GM12878 (cell line): Measurements from ENCODE around the gene TMEM272. TPM values are rescaled to one million over a fixed set of nuclear protein-coding genes. Genes with fewer than 3 reads are reported as not detected.
A peak's percentile ranks its signal among the peaks of the same experiment; 100 is the strongest.

Experiments
- ATAC-seq: fragments of 200-7000 bp; cut with Tn5 transposase; 3 replicates; pipeline ENCODE4 v1.9.1; 2020; ENCODE audit warnings: mild to moderate bottlenecking, moderate library complexity
- BruUV-seq: library from RNA; stranded (reverse); fragments of 400-500 nt; replicated peaks from 2 replicates; lab custom pipeline; 2021; lab: Mats Ljungman, UMichigan
- CTCF ChIA-PET: fragments of 300-600 bp; sonication (Branson Sonifier 250); formaldehyde crosslinking; extraction: SDS; loops from one replicate; lab custom pipeline; 2021; ENCODE audit warnings: inconsistent platforms; lab: Yijun Ruan, JAX
- POLR2A ChIA-PET: fragments of 350-600 bp; formaldehyde crosslinking; extraction: SDS; loops from one replicate; lab custom pipeline; 2021; ENCODE audit warnings: inconsistent platforms; lab: Charles Lee
- RAD21 ChIA-PET: fragments of 300-600 bp; sonication (Branson Sonifier 250); formaldehyde crosslinking; loops from one replicate; lab custom pipeline; 2023; ENCODE audit warnings: antibody characterized with exemption; ENCODE audit not compliant: unreplicated experiment; lab: Charles Lee
- SMC1A ChIA-PET: fragments of 300-600 bp; sonication (Branson Sonifier 250); formaldehyde crosslinking; loops from one replicate; lab custom pipeline; 2023; ENCODE audit not compliant: unreplicated experiment, uncharacterized antibody; lab: Charles Lee
- DNase-seq: peaks from one replicate; pipeline ENCODE4 v3.0.0-alpha.2; 2011; ENCODE audit warnings: low read depth, low spot score
- FAIRE-seq: peaks from 3 replicates; lab custom pipeline; 2011; peaks lifted over from hg19 to GRCh38; lab: Jason Lieb, UNC
- H2AFZ ChIP-seq: 2 replicates; pipeline ENCODE4 v1.6.0; 2011; ENCODE audit warnings: low read depth, low read length, control low read depth; ENCODE audit not compliant: control insufficient read depth
- H3K27ac ChIP-seq: 2 replicates; pipeline ENCODE4 v1.5.1; 2011; ENCODE audit warnings: control low read depth; ENCODE audit not compliant: control insufficient read depth, insufficient read depth
- H3K27me3 ChIP-seq, 2 experiments: replicated peaks in 1 of 2; 2 replicates each; pipeline versions ENCODE4 v1.6.0 to v1.6.1; 2011; ENCODE audit warnings: low read length in 1 of 2; ENCODE audit not compliant: control insufficient read depth in 2 of 2, insufficient read depth in 2 of 2
- H3K36me3 ChIP-seq, 2 experiments: 2 replicates each; pipeline ENCODE4 v1.5.1; 2011; ENCODE audit warnings: low read length in 1 of 2; ENCODE audit not compliant: control insufficient read depth in 2 of 2, insufficient read depth in 2 of 2
- H3K4me1 ChIP-seq: 2 replicates; pipeline ENCODE4 v1.6.1; 2011; ENCODE audit warnings: mild to moderate bottlenecking, low read length, moderate library complexity, mixed read lengths; ENCODE audit not compliant: control insufficient read depth, insufficient read depth
- H3K4me2 ChIP-seq: 2 replicates; pipeline ENCODE4 v1.6.0; 2011; ENCODE audit warnings: control low read depth; ENCODE audit not compliant: control insufficient read depth, insufficient read depth
- H3K4me3 ChIP-seq: fragments of 200-600 bp; sonication (generic); 2 replicates; pipeline ENCODE4 v1.5.1; 2016
- H3K79me2 ChIP-seq: 2 replicates; pipeline ENCODE4 v1.6.0; 2011; ENCODE audit warnings: low read length; ENCODE audit not compliant: control insufficient read depth, insufficient read depth
- H3K9ac ChIP-seq: 2 replicates; pipeline ENCODE4 v1.8.0; 2011; ENCODE audit warnings: low read length, control low read depth, mixed read lengths; ENCODE audit not compliant: control insufficient read depth, insufficient read depth
- H3K9me3 ChIP-seq: replicated peaks from 3 replicates; pipeline ENCODE4 v1.5.1; 2011; ENCODE audit warnings: mild to moderate bottlenecking, low read length; ENCODE audit not compliant: control insufficient read depth, insufficient read depth
- H4K20me1 ChIP-seq: 2 replicates; pipeline ENCODE4 v1.6.0; 2011; ENCODE audit not compliant: control insufficient read depth, insufficient read depth
- ATF7 ChIP-seq: fragments of 450-650 bp; IDR thresholded peaks from 2 replicates; pipeline ENCODE4 v1.6.1; 2016; ENCODE audit warnings: low read depth, mild to moderate bottlenecking
- GATAD2B ChIP-seq: fragments of 450-650 bp; conservative IDR thresholded peaks from 2 replicates; pipeline ENCODE4 v1.6.1; 2017; ENCODE audit warnings: low read depth, mild to moderate bottlenecking, moderate library complexity
- HDGF ChIP-seq: fragments of 450-650 bp; IDR thresholded peaks from 2 replicates; pipeline ENCODE4 v1.6.1; 2016; ENCODE audit warnings: antibody characterized with exemption
- JUNB ChIP-seq: IDR thresholded peaks from 2 replicates; pipeline ENCODE4 v1.6.1; 2016; ENCODE audit warnings: antibody characterized with exemption, mild to moderate bottlenecking
- KDM1A ChIP-seq: fragments of 200-600 bp; sonication (generic); IDR thresholded peaks from 2 replicates; pipeline ENCODE4 v1.6.1; 2016; ENCODE audit warnings: borderline replicate concordance
- MYB ChIP-seq: fragments of 150-350 bp; IDR thresholded peaks from 2 replicates; pipeline ENCODE4 v1.6.1; 2014; ENCODE audit warnings: mild to moderate bottlenecking, low read depth, low read length, borderline replicate concordance
- NR2F1 ChIP-seq: fragments of 450-650 bp; conservative IDR thresholded peaks from 2 replicates; pipeline ENCODE4 v1.6.1; 2017; ENCODE audit warnings: mild to moderate bottlenecking
- SIN3A ChIP-seq: IDR thresholded peaks from 2 replicates; pipeline ENCODE4 v1.6.1; 2012; ENCODE audit warnings: low read depth, low read length, improper control_type of control experiment
- SIX5 ChIP-seq: IDR thresholded peaks from 2 replicates; pipeline ENCODE4 v1.6.1; 2011; ENCODE audit warnings: mild to moderate bottlenecking, low read depth, low read length, moderate library complexity; ENCODE audit not compliant: severe bottlenecking
- SMARCA5 ChIP-seq: fragments of 450-650 bp; IDR thresholded peaks from 2 replicates; pipeline ENCODE4 v1.6.1; 2017; ENCODE audit warnings: mild to moderate bottlenecking
- SREBF1 ChIP-seq: IDR thresholded peaks from 2 replicates; pipeline ENCODE4 v1.6.1; 2012; ENCODE audit warnings: mild to moderate bottlenecking, low read length
- TAF1 ChIP-seq: IDR thresholded peaks from 2 replicates; pipeline ENCODE4 v1.6.1; 2011; ENCODE audit warnings: mild to moderate bottlenecking, low read depth, low read length, borderline replicate concordance
- TBL1XR1 ChIP-seq: IDR thresholded peaks from 2 replicates; pipeline ENCODE4 v1.6.1; 2012; ENCODE audit warnings: low read depth, low read length, improper control_type of control experiment
- ZSCAN29 ChIP-seq: fragments of 450-650 bp; IDR thresholded peaks from 2 replicates; pipeline ENCODE4 v1.6.1; 2017; ENCODE audit warnings: mild to moderate bottlenecking, moderate library complexity
- WGBS: methylation state at CpG from one replicate; pipeline ENCODE4 v1.1.6; 2016; ENCODE audit warnings: low lambda C conversion rate; ENCODE audit not compliant: insufficient replicate concordance, insufficient coverage; ENCODE audit errors: missing lambda C conversion rate; 5-methylcytosine and 5-hydroxymethylcytosine counted together
- in situ Hi-C: fragments of 300-500 bp; cut with MboI; formaldehyde crosslinking; loops from 9 replicates; pipeline ENCODE4 v1.14.3; 2018; ENCODE audit warnings: mixed read lengths
- intact Hi-C: fragments of 100-400 bp; cut with micrococcal nuclease; formaldehyde crosslinking; loops from one replicate; pipeline ENCODE4 v1.14.2; 2022; ENCODE audit not compliant: unreplicated experiment
- polyA plus RNA-seq, 11 experiments: library from polyadenylated mRNA; depleted of rRNA in 4 of 11; unstranded in 6 of 11; stranded (reverse) in 5 of 11; fragments of >200 nt; fragmentation: Nextera tagmentation in 4 of 11; fragmentation: Illumina TruSeq in 1 of 11; extraction: Ambion mirVana in 4 of 11; extraction: Trizol in 1 of 11; gene quantifications; 1 replicate in 1 of 11; 2 replicates in 10 of 11; pipeline versions ENCODE4 v1.2.1 to v1.2.3, GENCODE V29; 2011 to 2016; ENCODE audit warnings: inconsistent platforms in 2 of 11, missing spikeins in 2 of 11, low read depth in 1 of 11
- total RNA-seq, 4 experiments: library from RNA; depleted of rRNA in 3 of 4; stranded (reverse); fragments of >200 nt in 3 of 4; fragmentation: Illumina TruSeq in 1 of 4; extraction: Trizol in 1 of 4; gene quantifications; 2 replicates each; pipeline versions ENCODE4 v1.2.1 to v1.2.3, GENCODE V29; 2013 to 2021
- TF ChIP-seq, protein P1 (sequence below): IDR thresholded peaks from 2 replicates; pipeline ENCODE4 v1.6.1; 2011; ENCODE audit warnings: mild to moderate bottlenecking, low read depth, low read length, moderate library complexity; ENCODE audit not compliant: insufficient replicate concordance
- TF ChIP-seq, protein P2 (sequence below): fragments of 450-650 bp; IDR thresholded peaks from 2 replicates; pipeline ENCODE4 v1.6.1; 2016; ENCODE audit warnings: mild to moderate bottlenecking, moderate library complexity, borderline replicate concordance
- TF ChIP-seq, protein P3 (sequence below): IDR thresholded peaks from 2 replicates; pipeline ENCODE4 v1.6.1; 2012; ENCODE audit warnings: low read depth, low read length, improper control_type of control experiment

TMEM272 gene
- total and polyA plus RNA-seq, 10 of the 15 experiments (the other 5 are each of a cell fraction or from before 2014, with no cell fraction given), result 0.01 to 0.04 TPM; not detected in 8

DNA sequence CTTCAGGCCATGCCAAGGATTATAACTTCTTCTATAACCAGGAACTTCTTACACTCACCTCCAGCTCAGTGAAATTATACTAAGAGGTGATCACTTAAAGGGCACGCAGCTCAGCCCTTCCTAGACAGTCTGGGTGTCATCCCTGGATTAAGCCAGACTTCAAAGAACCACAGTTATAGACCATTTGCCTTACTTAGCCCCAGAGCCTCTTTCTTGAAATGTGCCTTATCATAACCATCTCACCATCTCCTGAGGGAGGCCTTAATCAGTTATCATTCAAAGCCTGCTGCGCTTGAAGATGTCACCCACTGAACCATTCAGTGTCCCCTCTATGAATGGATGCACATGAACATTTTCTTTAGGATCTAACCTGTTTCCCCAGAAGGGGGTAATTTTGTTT is 30.9 kb downstream of the TMEM272 start (continued):
- no peak for TF ChIP-seq MYB

DNA sequence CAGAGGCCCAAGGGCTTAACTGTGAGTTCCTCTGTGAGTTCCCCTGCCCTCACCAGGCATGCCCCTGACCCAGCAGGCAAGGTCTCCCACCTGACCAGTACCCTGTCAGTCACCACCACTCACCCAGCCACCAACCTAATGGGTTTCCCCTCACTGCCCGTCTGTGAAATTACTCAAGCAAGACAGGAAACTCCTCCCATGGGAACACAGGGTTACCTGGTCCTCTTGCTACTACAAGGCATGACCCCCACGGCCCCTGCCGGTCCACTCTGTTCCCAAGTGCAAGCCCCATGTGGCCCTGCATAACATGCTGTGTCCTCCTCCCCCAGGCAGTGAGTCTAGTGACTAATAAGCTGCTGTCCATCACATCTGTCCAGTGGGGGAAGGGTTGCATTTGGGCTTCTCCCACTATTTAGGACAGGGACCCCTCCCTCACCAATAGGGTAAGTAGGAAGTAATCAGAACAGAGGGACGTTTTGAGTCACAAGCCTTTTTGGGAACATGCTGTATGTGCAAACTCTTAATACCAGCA is 33.0 kb downstream of the TMEM272 start:
- no peaks in the 10 kb centered on the region for H3K27me3 ChIP-seq
- H3K9me3 ChIP-seq, result no peaks in the 10 kb centered on the region
- no peak for FAIRE-seq
- H3K4me3 ChIP-seq, result no peak overlapping the region
- BruUV-seq, result no TSS peak
- H3K4me2 ChIP-seq, result no peak overlapping the region
- CTCF ChIA-PET, result interaction anchor here (0.9 to 5.0 kb wide), 7 partner anchors 9 to 316 kb away, joined by 3 to 180 read pairs (median 33); partner anchors contain the start of genes NEK5 and TMEM272
- SMC1A ChIA-PET, result interaction anchor here (1.0 to 5.0 kb wide), 8 partner anchors 10 to 357 kb away, joined by 3 to 85 read pairs (median 18); partner anchors contain the start of gene NEK5
- H3K36me3 ChIP-seq, result no peaks in the 10 kb centered on the region
- no peaks in the 10 kb centered on the region for H3K79me2 ChIP-seq
- H3K27ac ChIP-seq, result no peak overlapping the region
- H4K20me1 ChIP-seq, result no peaks in the 10 kb centered on the region
- DNase-seq, result no peak
- WGBS, result 18% methylated on average over 4 of the region's 4 CpGs
- RAD21 ChIA-PET, result interaction anchor here (0.8 to 6.5 kb wide), 4 partner anchors 11 to 47 kb away, joined by 3 to 75 read pairs (median 32); no protein-coding TSS in a partner anchor
- H2AFZ ChIP-seq, result peak overlapping the region; percentile 9
- POLR2A ChIA-PET, result interaction anchor here (0.9 to 1.3 kb wide), 3 partner anchors 10 to 22 kb away, joined by 3 to 6 read pairs (median 5); no protein-coding TSS in a partner anchor
- intact Hi-C loops, result loop anchor here (10.0 kb wide), 1 partner anchor 643 kb away; the partner anchor contains the start of genes CKAP2 and VPS36
- H3K4me1 ChIP-seq, result peaks cover 19% of the 10 kb centered on the region
- ATAC-seq, result peak; percentile 85
- no peak overlapping the region; the same call in 1 of the 2 replicates for H3K9ac ChIP-seq
- in situ Hi-C loops, result no loop called here
- TF ChIP-seq SIN3A (no peak), SMARCA5 (no peak), KDM1A (no peak), SIX5 (no peak), NR2F1 (0 out of 2 replicates have a peak, but pooled peaks have one; percentile 38), GATAD2B (peak; percentile 49; the same call in 1 of the 2 replicates), ATF7 (0 out of 2 replicates have a peak, but pooled peaks have one; percentile 17), SREBF1 (no peak), TAF1 (no peak), JUNB (no peak), ZSCAN29 (no peak), HDGF (0 out of 2 replicates have a peak, but pooled peaks have one; percentile 17), TBL1XR1 (no peak)
- TF ChIP-seq, protein P1, sequence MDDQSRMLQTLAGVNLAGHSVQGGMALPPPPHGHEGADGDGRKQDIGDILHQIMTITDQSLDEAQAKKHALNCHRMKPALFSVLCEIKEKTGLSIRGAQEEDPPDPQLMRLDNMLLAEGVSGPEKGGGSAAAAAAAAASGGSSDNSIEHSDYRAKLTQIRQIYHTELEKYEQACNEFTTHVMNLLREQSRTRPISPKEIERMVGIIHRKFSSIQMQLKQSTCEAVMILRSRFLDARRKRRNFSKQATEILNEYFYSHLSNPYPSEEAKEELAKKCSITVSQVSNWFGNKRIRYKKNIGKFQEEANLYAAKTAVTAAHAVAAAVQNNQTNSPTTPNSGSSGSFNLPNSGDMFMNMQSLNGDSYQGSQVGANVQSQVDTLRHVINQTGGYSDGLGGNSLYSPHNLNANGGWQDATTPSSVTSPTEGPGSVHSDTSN, result peak; percentile 58
- TF ChIP-seq, protein P2, sequence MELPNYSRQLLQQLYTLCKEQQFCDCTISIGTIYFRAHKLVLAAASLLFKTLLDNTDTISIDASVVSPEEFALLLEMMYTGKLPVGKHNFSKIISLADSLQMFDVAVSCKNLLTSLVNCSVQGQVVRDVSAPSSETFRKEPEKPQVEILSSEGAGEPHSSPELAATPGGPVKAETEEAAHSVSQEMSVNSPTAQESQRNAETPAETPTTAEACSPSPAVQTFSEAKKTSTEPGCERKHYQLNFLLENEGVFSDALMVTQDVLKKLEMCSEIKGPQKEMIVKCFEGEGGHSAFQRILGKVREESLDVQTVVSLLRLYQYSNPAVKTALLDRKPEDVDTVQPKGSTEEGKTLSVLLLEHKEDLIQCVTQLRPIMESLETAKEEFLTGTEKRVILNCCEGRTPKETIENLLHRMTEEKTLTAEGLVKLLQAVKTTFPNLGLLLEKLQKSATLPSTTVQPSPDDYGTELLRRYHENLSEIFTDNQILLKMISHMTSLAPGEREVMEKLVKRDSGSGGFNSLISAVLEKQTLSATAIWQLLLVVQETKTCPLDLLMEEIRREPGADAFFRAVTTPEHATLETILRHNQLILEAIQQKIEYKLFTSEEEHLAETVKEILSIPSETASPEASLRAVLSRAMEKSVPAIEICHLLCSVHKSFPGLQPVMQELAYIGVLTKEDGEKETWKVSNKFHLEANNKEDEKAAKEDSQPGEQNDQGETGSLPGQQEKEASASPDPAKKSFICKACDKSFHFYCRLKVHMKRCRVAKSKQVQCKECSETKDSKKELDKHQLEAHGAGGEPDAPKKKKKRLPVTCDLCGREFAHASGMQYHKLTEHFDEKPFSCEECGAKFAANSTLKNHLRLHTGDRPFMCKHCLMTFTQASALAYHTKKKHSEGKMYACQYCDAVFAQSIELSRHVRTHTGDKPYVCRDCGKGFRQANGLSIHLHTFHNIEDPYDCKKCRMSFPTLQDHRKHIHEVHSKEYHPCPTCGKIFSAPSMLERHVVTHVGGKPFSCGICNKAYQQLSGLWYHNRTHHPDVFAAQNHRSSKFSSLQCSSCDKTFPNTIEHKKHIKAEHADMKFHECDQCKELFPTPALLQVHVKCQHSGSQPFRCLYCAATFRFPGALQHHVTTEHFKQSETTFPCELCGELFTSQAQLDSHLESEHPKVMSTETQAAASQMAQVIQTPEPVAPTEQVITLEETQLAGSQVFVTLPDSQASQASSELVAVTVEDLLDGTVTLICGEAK, result no peak
- TF ChIP-seq, protein P3, sequence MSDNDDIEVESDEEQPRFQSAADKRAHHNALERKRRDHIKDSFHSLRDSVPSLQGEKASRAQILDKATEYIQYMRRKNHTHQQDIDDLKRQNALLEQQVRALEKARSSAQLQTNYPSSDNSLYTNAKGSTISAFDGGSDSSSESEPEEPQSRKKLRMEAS, result no peak
